Measurements from ENCODE around the gene LAPTM5. TPM values are rescaled to one million over a fixed set of nuclear protein-coding genes. Genes with fewer than 3 reads are reported as not detected.

The LAPTM5 gene
- total RNA-seq, 2 donors from 2014 or later: 14.9 to 39.1 TPM

- no peaks in the 10 kb centered on the region for H3K36me3 ChIP-seq
- H3K9me3 ChIP-seq: no peaks in the 10 kb centered on the region
- 93% methylated on average over 5 of the region's 5 CpGs for WGBS
- no peak overlapping the region for H3K4me3 ChIP-seq
- no peak for TF ChIP-seq POLR2AphosphoS5 (IDR thresholded peaks at IDR 0.05)
- no peak for TF ChIP-seq CTCF (IDR thresholded peaks at IDR 0.05)
- no peak for TF ChIP-seq POLR2A (IDR thresholded peaks at IDR 0.05)
- DNase-seq (ENCODE audit: low spot score): no peak
- intact Hi-C loops (cut with DNase I): loop anchor here (5.0 kb wide), 1 partner anchor 37 kb away; no protein-coding TSS in a partner anchor
- no peak overlapping the region for H3K27ac ChIP-seq
- no peaks in the 10 kb centered on the region for H3K4me1 ChIP-seq (replicated peaks)
- H3K27me3 ChIP-seq (replicated peaks; ENCODE audit: insufficient read depth): no peaks in the 10 kb centered on the region
Measured at GRCh38 chr1:30724655-30725421, 32.7 kb downstream of the LAPTM5 start.

- H3K4me1 ChIP-seq (replicated peaks): peaks cover 6% of the 10 kb centered on the region
- no peaks in the 10 kb centered on the region for H3K27me3 ChIP-seq (replicated peaks; ENCODE audit: insufficient read depth)
- intact Hi-C loops (cut with DNase I): no loop called here
- WGBS: 96% methylated on average over 2 of the region's 2 CpGs
- H3K9me3 ChIP-seq: no peaks in the 10 kb centered on the region
- no peaks in the 10 kb centered on the region for H3K36me3 ChIP-seq
- DNase-seq (ENCODE audit: low spot score): no peak
- no peak for TF ChIP-seq POLR2AphosphoS5 (IDR thresholded peaks at IDR 0.05)
- no peak overlapping the region for H3K27ac ChIP-seq
- H3K4me3 ChIP-seq: no peak overlapping the region
Measured at GRCh38 chr1:30724175-30724574, 33.4 kb downstream of the LAPTM5 start.

- DNase-seq (ENCODE audit: low spot score): no peak
- H3K9me3 ChIP-seq: no peaks in the 10 kb centered on the region
- WGBS: 85% methylated on average over 14 of the region's 14 CpGs
- H3K4me1 ChIP-seq (replicated peaks): peaks cover 6% of the 10 kb centered on the region
- no peaks in the 10 kb centered on the region for H3K27me3 ChIP-seq (replicated peaks; ENCODE audit: insufficient read depth)
- H3K27ac ChIP-seq: no peak within 1 kb of the TSS
- intact Hi-C loops (cut with DNase I): no loop called here
- H3K4me3 ChIP-seq: no peak within 1 kb of the TSS
- H3K36me3 ChIP-seq: no peaks in the 10 kb centered on the region
- no peak for TF ChIP-seq CTCF (IDR thresholded peaks at IDR 0.05)
- no peak for TF ChIP-seq POLR2AphosphoS5 (IDR thresholded peaks at IDR 0.05)
- TF ChIP-seq POLR2A (IDR thresholded peaks at IDR 0.05): no peak
Measured at GRCh38 chr1:30723331-30723755, 34.2 kb downstream of the LAPTM5 start, which contains the start of gene MATN1. Gene MATN1 (minus strand): TSS chr1:30723585. CDS start chr1:30723551, 34 bp downstream.

GRCh38 chr1:30721812-30722537 lies 35.6 kb downstream of the LAPTM5 start:
- DNase-seq (ENCODE audit: low spot score): no peak
- no peaks in the 10 kb centered on the region for H3K27me3 ChIP-seq (replicated peaks; ENCODE audit: insufficient read depth)
- no peak overlapping the region for H3K27ac ChIP-seq
- TF ChIP-seq CTCF (IDR thresholded peaks at IDR 0.05) (no peak), POLR2A (IDR thresholded peaks at IDR 0.05) (no peak), POLR2AphosphoS5 (IDR thresholded peaks at IDR 0.05) (no peak)
- 52% methylated on average over 9 of the region's 9 CpGs for WGBS
- no peaks in the 10 kb centered on the region for H3K36me3 ChIP-seq
- H3K4me1 ChIP-seq (replicated peaks): peaks cover 6% of the 10 kb centered on the region
- no peaks in the 10 kb centered on the region for H3K9me3 ChIP-seq
- intact Hi-C loops (cut with DNase I): no loop called here
- H3K4me3 ChIP-seq: no peak overlapping the region

- Histone ChIP-seq H3K9me3 (no peaks in the 10 kb centered on the region), H3K27ac (no peak overlapping the region), H3K4me3 (no peak overlapping the region), H3K4me1 (replicated peaks) (peaks cover 6% of the 10 kb centered on the region), H3K36me3 (no peaks in the 10 kb centered on the region), H3K27me3 (replicated peaks; ENCODE audit: insufficient read depth) (no peaks in the 10 kb centered on the region)
- TF ChIP-seq CTCF (IDR thresholded peaks at IDR 0.05) (no peak), POLR2A (IDR thresholded peaks at IDR 0.05) (no peak), POLR2AphosphoS5 (IDR thresholded peaks at IDR 0.05) (no peak)
- DNase-seq (ENCODE audit: low spot score): no peak
- WGBS: 94% methylated on average over 27 of the region's 27 CpGs
- intact Hi-C loops (cut with DNase I): no loop called here
Measured at GRCh38 chr1:30721341-30721793, 36.2 kb downstream of the LAPTM5 start.

Data from prostate gland (tissue), 2 donors.